Uterus (tissue), 2 donors: ENCODE results near the gene DNHD1.

Experiments
- CTCF ChIP-seq, 4 experiments: fragments of 200-600 bp in 2 of 4; fragments of 450-650 bp in 2 of 4; sonication (generic) in 2 of 4; IDR thresholded peaks; one replicate each; pipeline ENCODE4 v1.5.1; 2016 to 2019; ENCODE audit warnings: antibody characterized with exemption in 4 of 4, mild to moderate bottlenecking in 2 of 4, moderate library complexity in 1 of 4
- POLR2A ChIP-seq, 2 donors: fragments of 450-650 bp; IDR thresholded peaks; one replicate each; pipeline ENCODE4 v1.6.1; 2016; ENCODE audit warnings: antibody characterized with exemption in 2 of 2, mild to moderate bottlenecking in 1 of 2, moderate library complexity in 1 of 2

DNA sequence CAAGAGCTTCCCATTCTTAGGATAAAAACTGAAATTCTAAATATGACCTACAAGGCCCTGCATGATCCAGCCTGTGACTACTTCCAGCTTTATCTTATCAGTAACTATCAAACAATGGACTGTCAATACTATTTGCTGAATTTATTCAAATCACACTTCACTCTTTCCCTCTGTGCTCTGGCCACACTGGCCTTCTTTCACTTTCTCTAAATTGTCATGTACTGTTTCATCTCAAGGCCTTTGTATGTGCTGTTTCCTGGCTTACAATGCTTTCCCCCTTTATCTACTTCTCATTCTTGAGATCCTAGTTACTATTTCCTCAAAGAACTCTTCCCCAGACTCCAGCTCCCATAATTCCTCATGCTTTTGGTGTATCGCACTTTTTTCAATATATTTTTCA is 10.1 kb upstream of the DNHD1 start:
- no peak for TF ChIP-seq CTCF (IDR thresholded peaks at IDR 0.05)
- TF ChIP-seq POLR2A (IDR thresholded peaks at IDR 0.05) = no peak
